ENCODE data around the gene LY6G5C.

GRCh38 chr6:31636698-31637596, 43.9 kb downstream of the LY6G5C start:
- TF ChIP-seq CTCF (IDR thresholded peaks at IDR 0.05) (no peak), EP300 (IDR thresholded peaks at IDR 0.05; ENCODE audit: low read depth) (no peak), POLR2AphosphoS5 (IDR thresholded peaks at IDR 0.05) (no peak)
